Middle frontal gyrus (tissue), 1 donor: Measurements from ENCODE around the gene MPPED2.

Source experiments
- DNase-seq: peaks from one replicate; pipeline ENCODE4 v3.0.0-alpha.2; 2015; ENCODE audit warnings: low spot score; ENCODE audit errors: extremely low spot score

Gene MPPED2

DNA sequence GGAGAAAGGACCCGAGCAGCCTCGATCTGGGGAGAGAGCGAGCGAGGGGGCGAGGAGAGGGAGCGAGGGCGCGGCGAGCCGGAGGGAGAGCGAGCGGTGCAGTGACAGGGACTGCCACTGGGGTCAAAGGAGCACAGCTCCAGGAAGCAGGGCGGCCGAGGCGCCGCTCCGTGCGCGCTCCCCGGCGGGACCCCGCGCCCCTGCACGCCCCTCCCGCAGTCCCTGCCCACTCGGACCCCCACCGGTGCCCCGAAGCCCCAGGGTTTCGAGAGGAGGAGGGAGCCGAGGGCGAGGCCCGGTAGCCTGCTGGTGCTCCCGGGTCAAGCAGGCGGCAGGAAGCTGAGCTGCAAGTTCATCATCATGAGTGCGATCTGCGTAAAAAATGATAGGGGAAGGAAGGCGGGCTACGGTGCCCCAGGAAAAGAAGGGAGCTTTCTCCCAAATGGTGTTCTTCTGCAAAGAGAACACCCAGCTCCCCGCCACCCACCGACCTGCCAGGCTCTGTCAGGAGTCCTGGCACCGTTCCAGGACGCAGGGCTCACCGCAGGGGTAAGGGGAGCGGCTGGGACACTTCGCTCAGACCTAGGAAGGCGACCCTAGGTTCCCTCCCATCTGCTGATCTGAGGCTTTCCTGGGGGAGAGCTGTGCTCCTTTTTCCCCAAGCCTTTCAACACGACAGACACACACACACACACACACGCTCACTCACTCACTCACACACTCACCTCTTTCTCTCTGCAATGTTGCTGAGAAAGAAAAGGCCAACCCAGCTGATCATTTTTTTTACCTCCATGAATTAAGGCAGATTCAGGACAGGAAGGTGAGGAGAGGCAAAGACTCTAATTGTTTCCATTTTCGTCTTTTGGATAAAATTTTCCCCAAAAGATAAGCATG is at the start of gene MPPED2:
TSS of gene MPPED2 (minus strand) at position 103 of the 894 bp plus-strand sequence. CDS start 5,980 bp downstream, outside the sequence.
- DNase-seq, result no peak

- DNase-seq, result peak; percentile 50
Observed at GRCh38 chr11:30635401-30635989, 49.3 kb upstream of the MPPED2 start.

DNA sequence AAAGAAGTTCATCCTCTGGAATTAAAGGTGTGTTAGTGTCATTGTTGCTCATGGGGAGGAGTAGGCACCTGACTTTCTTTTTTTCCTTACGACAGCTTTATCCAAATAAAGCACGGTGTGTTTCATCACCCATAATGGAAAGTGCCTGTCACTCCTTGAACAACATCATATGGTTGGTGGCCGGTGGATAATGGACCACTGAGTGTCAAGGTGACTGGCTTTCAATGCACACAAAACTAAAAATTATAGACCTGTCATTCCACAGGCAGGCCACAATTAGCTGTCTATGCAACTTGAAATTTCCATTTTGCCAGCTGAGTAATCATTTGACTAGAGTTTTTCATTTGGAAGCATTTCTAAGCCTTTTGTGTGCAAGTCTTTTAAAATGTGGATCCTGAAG is 45.0 kb upstream of the MPPED2 start:
- no peak for DNase-seq

DNA sequence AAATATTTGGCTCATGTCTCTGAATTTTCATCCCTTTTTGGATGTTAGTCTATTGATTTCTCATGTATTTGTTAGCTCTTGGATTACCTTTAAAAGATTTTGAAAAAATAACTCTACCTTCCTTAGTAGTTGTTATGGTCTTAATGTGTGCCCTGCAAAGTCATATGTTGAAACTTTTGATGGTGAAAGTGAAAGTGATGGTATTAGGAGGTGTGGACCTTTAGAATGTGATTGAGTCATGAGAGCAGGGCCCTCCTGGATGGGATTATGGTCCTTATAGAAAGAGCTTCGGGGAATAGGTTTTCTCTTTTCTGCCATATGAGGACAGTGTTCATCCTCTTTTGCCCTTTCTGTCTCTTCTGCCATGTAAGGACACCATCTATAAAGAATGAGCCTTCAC is 33.6 kb upstream of the MPPED2 start:
- no peak for DNase-seq

- no peak for DNase-seq
Observed at GRCh38 chr11:30617762-30618161, 31.6 kb upstream of the MPPED2 start.

DNA sequence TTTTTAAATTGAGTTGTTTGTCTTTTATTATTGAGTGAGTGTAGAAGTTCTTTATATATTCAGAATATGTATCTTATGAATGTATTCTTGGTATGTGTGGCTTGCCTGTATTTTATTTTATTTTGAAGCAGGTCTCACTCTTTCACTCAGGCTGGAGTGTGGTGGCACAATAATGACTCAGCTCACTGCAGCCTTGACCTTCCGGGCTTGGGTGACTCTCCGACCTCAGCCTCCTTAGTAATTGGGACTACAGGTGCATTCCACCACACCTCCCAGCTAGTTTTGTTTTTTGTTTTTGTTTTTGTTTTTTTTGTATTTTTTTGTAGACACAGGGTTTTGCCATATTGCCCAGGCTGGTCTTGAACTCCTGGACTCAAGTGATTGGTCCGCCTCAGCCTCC is 24.5 kb upstream of the MPPED2 start:
- DNase-seq, result no peak

GRCh38 chr11:30608534-30608933 is 22.4 kb upstream of the MPPED2 start:
- DNase-seq, result no peak

DNA sequence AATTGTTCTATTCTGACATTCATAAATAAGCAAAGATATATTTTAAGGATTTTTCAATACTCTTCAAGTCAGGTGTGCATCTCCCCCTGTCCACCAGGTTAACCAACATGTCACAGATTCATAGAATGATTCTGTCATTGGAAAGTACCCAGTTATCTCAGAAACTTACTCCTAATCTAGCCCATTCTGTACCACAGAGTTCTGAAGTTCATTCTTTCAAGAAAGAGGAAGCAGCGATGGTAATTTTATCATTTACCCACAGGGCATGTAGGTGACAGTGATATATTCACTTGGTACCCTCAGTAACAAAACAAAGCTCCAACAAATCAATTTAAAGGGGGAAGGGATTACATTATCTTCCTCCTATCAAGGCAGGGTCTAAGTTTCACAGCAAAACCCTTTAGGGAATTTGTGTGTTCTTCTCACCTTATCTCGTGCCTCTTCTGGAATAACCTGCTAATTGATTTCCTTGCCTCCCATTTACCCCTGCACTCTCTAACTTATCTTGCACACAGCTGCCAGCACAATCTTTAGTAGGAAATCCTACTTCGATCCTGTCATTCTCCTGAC is 19.0 kb upstream of the MPPED2 start:
- no peak for DNase-seq

DNA sequence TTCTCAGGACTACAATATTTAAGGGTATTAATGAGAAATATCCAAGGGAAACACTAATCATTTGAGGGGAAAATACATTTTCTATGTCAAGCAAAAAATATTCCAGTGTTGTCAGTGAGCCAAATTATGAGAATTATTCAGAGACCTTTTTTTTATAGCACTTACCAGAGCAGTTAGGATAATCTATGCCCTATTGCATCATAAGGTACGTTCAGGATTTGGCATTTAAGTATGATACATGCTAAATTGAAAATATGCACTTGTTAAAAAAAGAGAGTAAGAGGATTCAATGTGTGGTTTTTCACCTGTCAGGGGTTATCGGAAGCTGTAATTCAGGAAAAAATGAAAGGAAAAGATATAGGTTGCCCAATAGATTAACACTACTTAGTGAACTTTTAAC is 17.2 kb upstream of the MPPED2 start:
- no peak for DNase-seq

- DNase-seq, result no peak
Observed at GRCh38 chr11:30596832-30597231, 10.7 kb upstream of the MPPED2 start.

- DNase-seq, result no peak
Observed at GRCh38 chr11:30595934-30596333, 9.8 kb upstream of the MPPED2 start.

DNA sequence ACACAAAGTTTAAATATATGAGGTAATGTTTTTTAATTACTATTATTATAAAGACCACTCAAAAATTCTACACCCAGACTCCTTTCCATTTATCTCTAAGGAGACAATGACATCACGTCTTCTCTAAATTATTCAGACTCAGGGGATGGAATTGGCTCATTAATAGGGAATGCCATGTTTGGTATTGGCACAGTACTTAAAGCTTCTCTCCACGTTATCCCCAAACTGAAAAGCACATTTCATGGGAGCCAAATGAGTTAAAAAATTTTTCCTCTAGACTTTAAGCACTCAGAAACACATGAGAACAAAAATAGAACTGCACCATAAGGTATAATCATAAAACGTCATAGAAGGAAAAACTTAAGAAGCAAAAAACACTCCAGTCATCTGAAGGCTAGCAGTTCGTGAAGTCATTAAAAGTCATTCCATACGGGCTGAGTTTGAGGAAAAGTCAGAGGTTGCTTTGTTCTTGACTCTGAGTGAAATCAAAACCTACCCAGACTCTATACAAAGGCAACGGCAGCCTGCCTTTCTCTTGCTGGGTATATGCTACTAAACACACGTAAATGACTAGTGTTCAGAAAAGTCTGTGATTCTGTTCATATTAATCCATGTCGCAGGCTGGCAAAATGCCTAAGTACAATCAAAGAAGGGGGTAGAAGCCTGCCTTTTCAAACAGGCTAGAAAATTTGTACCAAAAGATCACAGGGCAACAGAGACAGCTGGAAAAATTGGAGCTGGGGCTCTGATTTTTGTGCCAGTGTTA is 8.7 kb upstream of the MPPED2 start:
- no peak for DNase-seq

DNA sequence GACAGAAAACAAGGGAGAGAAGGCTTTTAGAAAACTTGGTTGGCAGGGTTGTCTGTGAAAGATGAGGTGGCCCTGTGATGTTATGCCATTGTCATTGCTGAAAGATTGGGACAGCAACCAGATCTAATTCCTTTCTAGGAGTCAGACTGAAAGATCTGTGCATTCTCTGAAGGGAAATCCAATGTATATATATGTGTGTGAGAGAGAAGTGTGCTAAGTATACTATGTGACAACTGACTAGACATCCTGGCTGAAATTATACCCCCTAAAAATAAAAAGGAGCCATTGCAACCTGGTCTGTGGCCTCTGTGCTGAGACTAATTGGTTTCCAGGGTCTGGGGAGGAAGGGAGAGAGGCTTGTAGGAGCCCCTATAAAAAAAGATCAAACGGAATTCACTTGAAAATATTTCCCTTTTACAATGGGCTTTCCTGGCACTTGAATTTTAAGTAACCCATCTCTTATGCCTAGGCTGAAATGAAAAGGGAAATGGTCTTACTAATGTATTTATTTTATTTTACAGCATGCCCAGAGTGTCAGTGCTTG is 1.2 kb upstream of the MPPED2 start:
- DNase-seq, result no peak

- DNase-seq, result no peak
Observed at GRCh38 chr11:30585892-30586250, 282 bp downstream of the MPPED2 start.

DNA sequence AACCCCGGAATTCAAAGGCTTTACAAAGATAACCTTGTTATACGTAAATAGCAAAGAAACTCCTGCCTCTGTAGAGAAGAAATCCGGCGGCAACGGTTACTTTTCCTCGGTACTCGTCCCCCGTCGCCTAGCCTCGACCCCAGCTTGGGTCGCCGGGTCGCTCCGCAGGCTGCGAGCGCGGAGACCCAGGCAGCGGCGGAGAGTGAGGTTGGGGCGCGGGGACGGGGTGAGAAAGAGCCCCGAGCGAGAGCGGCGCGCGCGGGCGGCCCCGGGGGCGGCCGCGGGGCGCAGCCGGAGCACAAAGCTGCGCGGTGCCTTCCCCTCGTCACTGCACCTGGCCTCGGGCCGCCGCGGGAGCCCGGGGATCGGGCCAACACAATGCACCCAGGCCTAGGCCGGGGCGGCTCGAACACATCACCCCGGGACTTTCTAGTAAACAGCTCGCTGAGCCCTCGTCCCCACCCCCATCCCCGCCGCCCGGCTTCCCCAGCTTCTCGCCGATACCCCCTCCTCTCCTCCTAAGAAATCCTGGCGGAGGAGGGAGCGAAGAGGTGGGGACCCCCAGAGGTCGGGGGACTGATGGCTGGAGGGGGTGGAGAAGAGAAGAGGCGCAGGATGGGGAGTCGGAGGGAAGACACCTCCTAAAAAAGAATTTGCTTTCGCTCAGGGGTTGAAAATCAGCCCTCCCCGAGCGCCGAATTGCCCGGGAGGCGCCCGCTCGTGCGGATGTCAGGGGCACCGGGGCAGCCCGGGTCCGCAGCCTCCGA is 845 bp downstream of the MPPED2 start:
- DNase-seq, result no peak

DNA sequence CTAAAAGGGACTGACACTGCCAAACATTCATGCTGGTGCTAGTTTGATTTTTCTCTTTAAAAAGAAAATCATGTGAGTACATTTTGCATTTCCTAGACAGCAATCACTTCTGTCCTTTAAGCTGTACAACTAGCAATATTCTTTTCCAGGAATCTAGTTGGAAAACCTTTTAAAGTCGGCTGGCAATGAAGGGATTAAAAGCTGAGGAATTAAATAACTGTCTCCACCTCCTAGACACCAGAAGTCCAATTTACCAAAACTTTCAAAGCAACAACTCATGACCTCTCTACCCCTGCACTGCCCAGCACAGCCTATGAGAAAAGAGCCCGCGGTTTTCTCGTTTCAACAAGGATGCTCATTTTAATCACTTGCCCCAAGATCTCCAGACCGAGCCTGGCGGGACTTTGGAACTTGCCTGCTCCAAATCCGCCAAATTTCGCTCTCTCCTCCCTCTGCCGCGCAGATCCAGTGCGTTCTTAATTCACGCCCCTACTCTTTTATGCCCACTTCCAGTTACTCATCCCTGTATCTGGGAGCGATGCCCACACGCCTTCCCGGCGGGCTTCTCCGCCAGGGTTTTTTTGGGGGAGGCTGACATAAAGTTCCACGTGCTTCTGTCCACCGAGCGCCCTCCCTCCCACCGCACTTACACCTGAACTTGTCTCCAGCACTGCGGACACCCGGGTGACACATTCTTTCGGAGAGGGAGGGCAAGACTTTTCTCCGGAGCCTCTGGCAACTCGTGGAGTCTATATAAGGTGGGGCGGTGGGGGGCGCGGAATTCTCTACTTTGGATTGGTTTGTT is 2.5 kb downstream of the MPPED2 start:
- DNase-seq, result no peak

DNA sequence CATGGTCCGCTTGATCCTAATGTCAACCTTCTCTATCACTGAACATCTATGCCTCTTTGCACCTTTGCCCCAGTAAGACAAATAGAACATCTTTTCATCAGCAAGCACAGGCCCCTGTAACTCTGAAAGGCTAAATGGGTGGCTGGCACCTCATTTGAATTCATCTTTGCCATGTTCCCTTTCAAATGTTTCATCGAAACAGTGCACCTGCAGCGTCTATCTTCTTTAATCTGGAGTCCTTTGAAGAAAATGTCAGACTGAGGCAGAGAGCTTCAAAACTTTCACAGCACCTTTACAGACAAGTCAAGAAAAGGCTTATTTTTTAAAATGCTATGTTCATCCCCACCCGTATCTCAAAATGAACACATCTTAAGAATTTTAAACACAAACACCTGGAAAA is 3.4 kb downstream of the MPPED2 start:
- DNase-seq, result no peak

GRCh38 chr11:30581675-30582074 is 4.5 kb downstream of the MPPED2 start:
- no peak for DNase-seq

DNA sequence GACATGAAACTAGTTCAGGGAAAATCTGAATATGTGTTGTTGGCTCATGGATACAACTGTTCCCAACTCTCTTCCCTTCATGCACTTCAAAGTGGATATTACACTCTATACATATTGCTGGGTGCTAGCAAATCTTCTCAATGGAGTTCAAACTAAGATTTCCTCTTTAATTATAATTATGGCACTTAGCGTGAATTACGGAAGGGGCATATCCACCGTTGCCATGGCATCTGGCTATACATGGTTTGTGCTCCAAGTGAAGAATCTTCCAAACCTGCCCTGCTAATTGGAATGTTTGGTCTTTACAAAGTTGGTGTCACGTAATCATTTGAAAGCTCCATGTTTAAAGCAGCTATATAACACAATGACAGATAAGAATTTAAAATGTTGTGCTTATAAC is 5.6 kb downstream of the MPPED2 start:
- DNase-seq, result no peak
